Esophagus squamous epithelium (tissue), 4 donors: Measurements from ENCODE around the gene NSD2.

Experiments
- POLR2A ChIP-seq, 4 donors: fragments of 450-650 bp; IDR thresholded peaks; one replicate each; pipeline ENCODE4 v1.6.1; 2017; ENCODE audit warnings: antibody characterized with exemption in 4 of 4, mild to moderate bottlenecking in 4 of 4, moderate library complexity in 3 of 4
- TF ChIP-seq, protein P1 (sequence below), 6 experiments: fragments of 450-650 bp in 4 of 6; fragments of 200-600 bp in 2 of 6; sonication (generic) in 2 of 6; IDR thresholded peaks; one replicate each; pipeline ENCODE4 v1.5.1; 2016 to 2019; ENCODE audit warnings: antibody characterized with exemption in 6 of 6, mild to moderate bottlenecking in 4 of 6, moderate library complexity in 4 of 6

DNA sequence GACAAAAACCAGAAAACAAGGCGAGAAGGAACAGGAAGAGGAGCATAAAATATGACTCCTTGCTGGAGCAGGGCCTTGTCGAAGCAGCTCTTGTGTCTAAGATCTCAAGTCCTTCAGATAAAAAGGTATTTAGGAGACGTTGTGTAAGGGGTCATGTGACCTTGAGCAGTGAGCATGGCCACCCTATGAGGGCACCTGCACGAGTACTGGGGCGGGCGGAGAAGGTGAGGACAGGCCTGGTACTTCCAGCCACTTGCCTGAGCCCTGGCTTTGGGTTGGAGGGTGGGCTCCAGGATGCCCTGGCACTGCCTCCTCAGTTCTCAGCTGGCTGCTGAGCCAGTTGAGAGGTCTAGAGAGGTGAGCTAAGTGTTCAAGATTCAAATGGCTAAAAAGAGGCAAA lies 29.9 kb downstream of the NSD2 start:
- TF ChIP-seq POLR2A (IDR thresholded peaks at IDR 0.05) = no peak
- TF ChIP-seq, protein P1, sequence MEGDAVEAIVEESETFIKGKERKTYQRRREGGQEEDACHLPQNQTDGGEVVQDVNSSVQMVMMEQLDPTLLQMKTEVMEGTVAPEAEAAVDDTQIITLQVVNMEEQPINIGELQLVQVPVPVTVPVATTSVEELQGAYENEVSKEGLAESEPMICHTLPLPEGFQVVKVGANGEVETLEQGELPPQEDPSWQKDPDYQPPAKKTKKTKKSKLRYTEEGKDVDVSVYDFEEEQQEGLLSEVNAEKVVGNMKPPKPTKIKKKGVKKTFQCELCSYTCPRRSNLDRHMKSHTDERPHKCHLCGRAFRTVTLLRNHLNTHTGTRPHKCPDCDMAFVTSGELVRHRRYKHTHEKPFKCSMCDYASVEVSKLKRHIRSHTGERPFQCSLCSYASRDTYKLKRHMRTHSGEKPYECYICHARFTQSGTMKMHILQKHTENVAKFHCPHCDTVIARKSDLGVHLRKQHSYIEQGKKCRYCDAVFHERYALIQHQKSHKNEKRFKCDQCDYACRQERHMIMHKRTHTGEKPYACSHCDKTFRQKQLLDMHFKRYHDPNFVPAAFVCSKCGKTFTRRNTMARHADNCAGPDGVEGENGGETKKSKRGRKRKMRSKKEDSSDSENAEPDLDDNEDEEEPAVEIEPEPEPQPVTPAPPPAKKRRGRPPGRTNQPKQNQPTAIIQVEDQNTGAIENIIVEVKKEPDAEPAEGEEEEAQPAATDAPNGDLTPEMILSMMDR (IDR thresholded peaks at IDR 0.05) = no peak
